DOHH2 (cell line): ENCODE results near the gene BAIAP2.

Source experiments
- CTCF ChIP-seq: fragments of 200-600 bp; sonication (generic); IDR thresholded peaks from one replicate; pipeline ENCODE4 v1.5.1; 2014; ENCODE audit warnings: antibody characterized with exemption, mild to moderate bottlenecking, low read depth, low read length; ENCODE audit not compliant: poor library complexity, severe bottlenecking
- EZH2phosphoT487 ChIP-seq: fragments of 200-600 bp; sonication (generic); IDR thresholded peaks from 2 replicates; pipeline ENCODE4 v1.6.1; 2017; ENCODE audit warnings: borderline replicate concordance, mild to moderate bottlenecking, antibody characterized with exemption, low read length, moderate library complexity, mixed read lengths

- no peak for TF ChIP-seq CTCF
- TF ChIP-seq EZH2phosphoT487: no peak
These were observed 1.3 kb upstream of the BAIAP2 start for GRCh38 chr17:81033535-81034167.
